GM18520 (cell line): ENCODE measurements around the gene NFATC4.
A peak's percentile ranks its signal among the peaks of the same experiment; 100 is the strongest.
"Not testable (repeated sequence)": the region's sequence is repeated elsewhere in the genome, so short reads cannot be mapped to it uniquely, and the experiment has no call there.

Source experiments
- ATAC-seq: cut with Tn5 transposase; IDR thresholded peaks from one replicate; pipeline ENCODE4 v1.9.1; 2021; ENCODE audit not compliant: unreplicated experiment

Gene NFATC4

DNA sequence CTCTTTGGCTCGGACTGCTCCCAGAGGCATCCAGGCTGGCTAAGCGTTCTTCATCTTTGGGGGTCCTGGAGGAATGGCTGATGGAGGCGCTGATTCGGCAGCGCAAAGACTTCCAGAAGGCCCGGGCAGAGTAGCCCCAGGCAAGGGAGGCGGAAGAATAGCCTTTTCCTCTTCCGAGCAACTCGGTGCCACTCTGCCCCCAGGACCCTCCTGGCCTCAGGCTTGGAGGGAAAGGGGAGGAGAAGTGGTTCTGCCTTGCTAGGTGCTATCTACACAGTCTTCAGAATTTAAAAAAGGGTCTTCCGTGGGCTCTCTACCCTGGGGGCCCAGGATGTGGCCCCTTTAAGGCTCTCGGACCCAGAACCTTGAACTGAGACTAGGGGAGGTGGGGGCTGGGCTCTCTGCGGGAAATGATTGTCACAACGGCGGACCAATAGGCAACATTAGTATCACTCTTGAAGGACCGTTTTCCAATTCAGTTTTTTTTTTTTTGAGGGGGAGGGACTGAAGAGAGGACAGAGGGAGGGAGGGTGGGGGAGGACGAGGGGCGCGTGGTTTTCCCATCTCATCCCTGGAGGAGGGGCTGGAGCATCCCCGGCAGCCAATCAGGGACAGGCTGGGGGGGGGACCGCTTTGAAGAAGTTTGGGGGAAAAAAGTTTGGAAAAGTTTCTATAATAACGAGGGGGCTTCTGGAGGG is at the start of gene NFATC4:
Gene NFATC4, plus strand, starts transcription at position 671 of the 698 bp plus-strand sequence. CDS start 157 bp downstream, outside the sequence.
- no peak for ATAC-seq

GRCh38 chr14:24321212-24321975 is 46.6 kb upstream of the NFATC4 start:
- ATAC-seq = no peak

- no peak for ATAC-seq
These were observed 45.3 kb upstream of the NFATC4 start for GRCh38 chr14:24322672-24323071.

DNA sequence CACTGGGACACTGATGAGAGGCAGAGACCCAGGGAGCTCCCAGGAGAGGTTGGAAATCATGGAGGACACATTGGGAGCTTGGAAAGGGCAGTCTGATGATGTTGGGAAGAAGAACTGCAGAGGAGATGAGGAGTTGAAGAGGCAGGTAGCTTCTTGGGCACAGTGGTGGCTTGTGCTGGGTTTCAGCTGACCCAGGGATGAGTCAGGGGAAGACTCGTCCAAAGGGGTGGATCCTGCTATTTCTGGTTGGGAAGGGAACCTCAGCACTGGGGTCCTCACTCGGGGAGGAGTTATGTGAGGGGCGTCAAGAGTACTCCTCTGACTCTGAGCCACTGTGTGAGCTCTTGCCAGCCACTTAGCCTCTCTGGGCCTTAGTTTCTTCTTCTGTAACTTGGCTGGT is 44.6 kb upstream of the NFATC4 start:
- no peak for ATAC-seq

GRCh38 chr14:24324024-24324423 is 44.0 kb upstream of the NFATC4 start:
- ATAC-seq = no peak

GRCh38 chr14:24325041-24325530 is 42.9 kb upstream of the NFATC4 start:
- ATAC-seq = no peak

GRCh38 chr14:24325963-24326362 is 42.0 kb upstream of the NFATC4 start:
- no peak for ATAC-seq

DNA sequence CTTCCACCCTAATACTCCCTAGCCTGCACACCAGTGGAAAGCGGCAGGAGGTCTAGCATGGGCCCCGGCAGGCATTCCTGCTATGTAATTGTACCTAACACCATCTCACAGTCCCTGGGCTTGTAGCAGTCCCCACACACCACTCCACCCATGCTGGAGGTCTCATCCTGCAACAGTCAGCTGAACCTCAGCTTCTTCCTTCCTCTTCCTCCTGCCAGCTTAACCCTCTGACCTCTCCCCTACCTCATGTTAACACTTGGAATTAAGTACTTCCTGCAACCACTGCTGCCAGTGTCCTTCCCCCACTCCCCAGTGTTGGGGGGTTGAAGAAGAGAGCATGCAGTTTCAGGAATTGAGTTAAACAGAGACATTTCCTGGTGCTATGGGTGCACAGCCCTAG is 40.7 kb upstream of the NFATC4 start:
- ATAC-seq = no peak

GRCh38 chr14:24327914-24328313 is 40.1 kb upstream of the NFATC4 start:
- not testable (repeated sequence) for ATAC-seq

DNA sequence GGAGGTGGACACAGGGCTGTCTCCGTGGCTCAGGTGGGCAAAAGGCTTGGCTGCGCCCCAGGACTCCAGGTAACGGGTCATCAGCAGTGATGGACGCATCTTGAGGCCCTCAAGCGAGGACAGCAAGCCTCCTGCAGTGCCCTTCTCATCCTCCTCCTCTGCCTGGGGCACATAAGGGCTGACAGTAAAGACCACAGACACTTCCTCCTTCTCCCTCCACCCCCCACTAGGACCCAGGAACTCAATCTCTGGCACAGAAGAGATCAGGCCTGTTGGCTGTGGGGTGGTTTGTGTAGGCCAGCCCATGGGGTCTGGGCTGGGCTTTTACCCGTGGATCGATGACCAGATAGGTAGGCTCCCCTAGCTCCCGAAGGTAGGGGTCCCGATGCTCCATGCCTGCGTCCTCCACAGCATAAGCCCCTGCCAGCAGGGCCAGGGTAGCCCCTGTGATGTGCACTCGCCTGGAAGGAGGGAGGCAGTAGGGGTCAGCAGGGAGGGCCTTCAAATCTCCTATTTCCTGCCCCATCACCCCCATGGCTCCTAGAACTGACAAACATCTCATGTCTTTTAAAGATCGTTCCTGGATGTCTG is 38.8 kb upstream of the NFATC4 start:
- no peak for ATAC-seq

DNA sequence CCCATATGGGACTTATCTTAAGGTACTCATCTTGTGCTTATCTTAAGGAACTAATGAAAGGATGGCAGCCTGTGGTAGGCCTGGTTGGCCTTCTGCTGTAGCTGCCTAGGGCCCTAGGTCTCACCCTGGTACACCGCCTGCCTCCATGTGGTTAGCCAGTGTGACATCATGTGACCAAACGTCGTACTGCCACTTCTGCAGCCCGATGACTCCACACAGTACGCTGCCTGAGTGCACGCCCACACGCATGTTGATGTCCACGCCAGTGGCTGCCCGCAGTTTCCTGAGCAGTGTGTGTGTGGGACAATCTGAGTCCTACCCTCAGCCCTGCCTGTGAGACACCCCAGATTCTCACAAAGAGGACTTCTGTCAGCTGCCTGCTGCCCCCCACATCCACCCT is 38.2 kb upstream of the NFATC4 start:
- no peak for ATAC-seq

DNA sequence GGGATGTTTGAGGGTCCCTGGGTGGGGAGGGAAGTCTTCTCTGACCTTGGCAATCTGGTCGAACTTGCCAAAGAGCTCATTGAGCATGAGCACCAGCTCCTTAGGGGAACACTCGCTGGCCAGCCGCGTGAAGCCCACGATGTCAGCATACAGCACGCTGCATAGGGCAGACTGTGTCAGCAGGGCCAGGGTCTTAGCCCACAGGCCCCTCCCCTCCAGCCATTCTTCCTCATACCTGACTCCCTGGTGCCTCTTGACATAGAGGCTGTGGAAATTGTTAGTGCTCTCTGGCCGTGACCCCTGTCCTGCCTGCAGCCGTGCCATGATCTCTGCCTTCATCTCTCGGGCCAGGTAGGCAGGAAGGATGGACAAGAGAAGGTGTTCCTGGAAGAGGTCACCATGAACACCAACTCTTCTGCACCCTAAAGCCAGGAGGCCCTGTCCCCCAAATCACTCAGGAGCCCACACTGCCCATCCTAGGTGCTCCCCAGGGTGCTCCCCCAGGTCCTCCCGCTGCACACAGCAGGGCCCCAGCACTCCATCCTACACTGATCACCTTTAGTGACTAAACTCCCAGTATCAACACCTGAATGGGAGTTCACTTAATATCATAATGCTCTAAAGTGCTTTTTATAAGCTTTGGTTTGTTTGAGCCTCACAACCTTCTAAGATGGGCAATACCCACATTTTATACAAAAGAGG is 36.9 kb upstream of the NFATC4 start:
- ATAC-seq = no peak

DNA sequence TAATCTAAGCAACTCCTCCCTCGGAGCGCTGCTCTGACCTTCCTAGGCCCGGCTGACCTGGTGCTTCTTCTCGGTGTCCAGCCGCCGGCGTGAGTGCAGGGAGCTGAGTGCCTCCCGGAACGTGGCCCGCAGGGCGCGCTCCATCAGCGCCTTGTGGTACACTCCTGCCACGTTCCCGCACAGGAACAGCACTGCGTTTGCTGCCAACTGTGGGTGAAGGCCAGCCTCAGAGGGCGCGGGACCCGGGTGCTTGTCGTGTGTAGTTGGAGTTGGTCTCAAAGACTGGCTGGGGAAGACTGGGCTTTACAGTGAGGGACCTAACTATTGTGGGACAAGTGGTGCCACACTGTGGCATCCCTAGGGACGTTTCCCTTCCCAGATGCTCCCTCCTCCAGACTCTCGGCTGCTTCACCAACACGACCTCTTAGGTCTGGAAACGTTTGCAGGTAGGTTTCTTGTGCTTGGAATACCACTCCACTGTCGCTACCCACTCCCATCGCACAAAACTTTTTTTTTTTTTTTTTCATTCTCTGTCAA is 36.2 kb upstream of the NFATC4 start:
- ATAC-seq = no peak

DNA sequence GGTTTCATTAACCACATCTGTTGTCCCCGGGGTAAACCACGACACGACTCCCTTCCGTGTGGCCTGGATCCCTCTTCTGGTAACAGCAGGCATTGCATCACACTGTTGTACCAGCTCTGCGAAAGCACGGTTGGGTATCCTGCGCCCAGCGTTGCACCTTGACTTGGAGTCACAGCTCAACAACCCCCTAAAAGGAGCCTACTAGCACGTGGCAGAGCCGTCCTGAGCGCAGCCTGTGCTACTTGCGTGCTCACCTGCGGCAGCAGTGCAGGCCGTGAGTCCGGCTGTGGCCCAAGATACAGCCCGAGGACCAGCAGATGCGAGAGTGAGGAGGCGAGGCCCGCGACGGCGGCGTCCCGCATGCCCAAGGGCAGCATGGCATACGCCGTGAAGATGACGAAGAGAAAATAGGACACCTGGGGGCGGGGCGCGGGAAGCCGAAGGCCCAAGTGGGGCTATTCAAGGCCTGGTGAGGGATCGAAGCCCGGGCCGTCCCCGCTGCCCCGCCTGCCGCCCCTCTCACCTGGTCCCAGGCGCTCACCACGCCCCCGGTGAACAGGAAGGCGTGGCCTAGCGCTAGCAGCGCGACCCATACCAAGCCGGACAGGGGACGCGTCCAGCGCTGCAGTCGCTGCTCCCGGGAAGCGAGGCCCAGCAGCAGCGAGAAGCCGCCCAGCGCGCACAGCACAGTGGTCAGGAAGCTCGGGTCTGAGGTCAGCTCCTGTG is 35.6 kb upstream of the NFATC4 start:
- ATAC-seq = peak; percentile 61

- ATAC-seq = no peak
These were observed 33.3 kb upstream of the NFATC4 start, which contains the start of gene ADCY4 for GRCh38 chr14:24334431-24335291. Gene ADCY4 (minus strand): TSS chr14:24335071. CDS start chr14:24334652, 419 bp downstream.

DNA sequence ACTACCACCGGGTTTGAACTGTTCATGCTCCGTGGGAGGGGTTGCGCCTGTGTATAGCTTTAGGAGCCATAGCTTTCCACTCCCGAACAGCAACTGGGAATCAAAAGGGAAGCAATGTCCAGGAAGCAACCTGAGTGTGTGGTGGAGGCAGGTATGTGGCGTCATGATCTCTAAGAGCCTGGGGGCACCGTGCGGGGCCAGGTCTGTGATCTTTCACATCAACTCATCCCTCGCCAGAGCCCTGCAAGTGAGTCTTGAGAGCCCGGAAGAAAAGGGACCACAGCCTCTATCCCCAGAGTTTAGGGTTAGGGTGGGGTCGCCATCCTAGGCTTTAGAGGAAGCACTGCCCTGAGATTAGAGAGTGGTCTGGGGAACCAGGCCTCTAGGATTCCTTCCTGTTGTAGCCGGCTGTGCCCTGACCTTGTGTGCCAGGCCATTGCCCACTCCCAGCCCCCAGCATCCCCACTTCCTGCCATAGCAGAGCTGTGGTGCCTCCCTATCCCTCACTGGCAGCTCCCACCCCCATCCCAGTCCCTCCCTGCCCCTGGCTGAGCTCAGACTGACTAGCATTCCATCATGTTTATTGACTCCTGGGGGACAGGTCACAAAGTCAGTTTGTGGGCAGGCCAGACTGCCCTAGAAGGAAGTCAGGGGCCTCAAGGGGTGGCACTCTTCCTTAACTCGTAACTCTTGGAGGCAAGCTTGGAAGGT is 32.4 kb upstream of the NFATC4 start:
- no peak for ATAC-seq

- no peak for ATAC-seq
These were observed 30.7 kb upstream of the NFATC4 start for GRCh38 chr14:24337144-24337823.

GRCh38 chr14:24337824-24338175 is 30.2 kb upstream of the NFATC4 start:
- ATAC-seq = no peak
